ENCODE results near the gene COL6A2. TPM values are rescaled to one million over a fixed set of nuclear protein-coding genes. Genes with fewer than 3 reads are reported as not detected.
"Not testable (repeated sequence)": the region's sequence is repeated elsewhere in the genome, so short reads cannot be mapped to it uniquely, and the experiment has no call there.

COL6A2 gene
- total RNA-seq, 1 donor from 2014 or later: 459 TPM

DNA sequence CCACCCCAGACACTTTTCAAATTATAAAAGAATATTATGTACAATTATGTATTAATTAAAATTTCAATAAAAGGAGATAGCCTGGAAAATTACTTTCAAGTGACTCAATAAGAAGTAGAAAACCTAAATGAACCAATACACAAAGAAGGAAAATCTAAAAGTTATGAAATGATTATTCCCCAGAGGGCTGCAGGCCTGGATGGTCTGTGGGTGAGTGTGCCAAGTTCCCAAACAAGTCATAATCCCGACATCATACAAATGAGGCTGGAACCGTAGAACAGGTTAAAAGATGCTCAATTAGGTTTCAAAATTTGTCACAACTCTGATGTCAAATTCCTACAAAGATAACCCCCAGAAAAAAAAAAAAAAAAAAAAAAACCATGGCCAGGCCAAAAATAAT lies 73.7 kb downstream of the COL6A2 start:
- H3K27ac ChIP-seq (ENCODE audit: low read depth, low read length): no peak overlapping the region
- H3K4me3 ChIP-seq (ENCODE audit: low read length in 3 of 3): no peak overlapping the region
- H3K36me3 ChIP-seq (ENCODE audit: control insufficient read depth in 3 of 3, insufficient read depth in 3 of 3, low read length in 3 of 3): no peaks in the 10 kb centered on the region
- no peaks in the 10 kb centered on the region for H3K4me1 ChIP-seq (ENCODE audit: control insufficient read depth in 3 of 3, insufficient read depth in 3 of 3, low read length in 3 of 3)
- H3K27me3 ChIP-seq (ENCODE audit: control insufficient read depth in 3 of 3, insufficient read depth in 3 of 3, low read length in 3 of 3): no peaks in the 10 kb centered on the region
- H3K9me3 ChIP-seq (ENCODE audit: control insufficient read depth in 3 of 3, low read length in 3 of 3): peaks cover 0 to 2% (median 0%) of the 10 kb centered on the region in 3 donors
- H3K9ac ChIP-seq (ENCODE audit: low read depth in 1 of 3, low read length in 3 of 3): no peak overlapping the region

DNA sequence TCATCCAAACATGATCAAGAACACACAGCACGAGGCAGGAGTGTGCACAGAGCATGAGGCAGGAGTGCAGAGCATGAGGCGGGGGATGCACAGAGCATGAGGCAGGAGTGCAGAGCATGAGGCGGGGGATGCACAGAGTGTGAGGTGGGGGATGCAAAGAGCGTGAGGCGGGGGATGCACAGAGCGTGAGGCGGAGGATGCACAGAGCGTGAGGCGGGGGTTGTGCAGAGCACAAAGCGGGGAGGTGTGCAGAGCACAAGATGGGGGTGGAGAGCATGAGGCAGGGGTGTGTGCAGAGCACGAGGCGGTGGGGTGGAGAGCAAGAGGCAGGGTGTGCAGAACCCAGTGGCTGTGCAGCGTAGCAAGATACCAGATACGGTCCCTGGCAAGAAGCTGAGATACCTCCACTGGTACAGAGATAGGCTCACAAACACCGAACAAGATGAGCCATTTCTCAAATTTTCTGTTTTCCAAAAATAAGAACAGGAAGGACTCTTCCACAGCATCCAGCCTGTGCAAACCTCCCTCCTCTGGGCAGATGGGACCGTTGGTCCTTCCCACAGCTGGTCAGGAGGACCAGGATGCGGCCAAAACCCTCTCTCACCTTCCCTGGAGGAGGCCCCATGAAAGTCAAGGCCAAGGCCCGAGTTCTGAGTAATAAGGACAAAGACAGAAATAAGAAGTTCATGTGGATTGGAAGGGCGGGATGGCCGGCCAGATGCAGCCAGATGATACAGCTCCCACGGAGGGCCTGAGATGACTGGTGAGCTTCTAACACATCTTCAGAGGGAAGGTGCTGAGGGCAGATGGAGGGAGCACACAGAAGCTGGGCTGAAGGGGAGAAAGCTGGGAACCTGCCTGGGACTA lies 74.3 kb downstream of the COL6A2 start:
- Histone ChIP-seq H3K27me3 (ENCODE audit: control insufficient read depth in 3 of 3, insufficient read depth in 3 of 3, low read length in 3 of 3) (no peaks in the 10 kb centered on the region), H3K4me1 (ENCODE audit: control insufficient read depth in 3 of 3, insufficient read depth in 3 of 3, low read length in 3 of 3) (no peaks in the 10 kb centered on the region), H3K27ac (ENCODE audit: low read depth, low read length) (no peak overlapping the region), H3K9ac (ENCODE audit: low read depth in 1 of 3, low read length in 3 of 3) (no peak overlapping the region), H3K4me3 (ENCODE audit: low read length in 3 of 3) (no peak overlapping the region), H3K9me3 (ENCODE audit: control insufficient read depth in 3 of 3, low read length in 3 of 3) (peaks cover 0 to 3% (median 0%) of the 10 kb centered on the region in 3 donors), H3K36me3 (ENCODE audit: control insufficient read depth in 3 of 3, insufficient read depth in 3 of 3, low read length in 3 of 3) (no peaks in the 10 kb centered on the region)

DNA sequence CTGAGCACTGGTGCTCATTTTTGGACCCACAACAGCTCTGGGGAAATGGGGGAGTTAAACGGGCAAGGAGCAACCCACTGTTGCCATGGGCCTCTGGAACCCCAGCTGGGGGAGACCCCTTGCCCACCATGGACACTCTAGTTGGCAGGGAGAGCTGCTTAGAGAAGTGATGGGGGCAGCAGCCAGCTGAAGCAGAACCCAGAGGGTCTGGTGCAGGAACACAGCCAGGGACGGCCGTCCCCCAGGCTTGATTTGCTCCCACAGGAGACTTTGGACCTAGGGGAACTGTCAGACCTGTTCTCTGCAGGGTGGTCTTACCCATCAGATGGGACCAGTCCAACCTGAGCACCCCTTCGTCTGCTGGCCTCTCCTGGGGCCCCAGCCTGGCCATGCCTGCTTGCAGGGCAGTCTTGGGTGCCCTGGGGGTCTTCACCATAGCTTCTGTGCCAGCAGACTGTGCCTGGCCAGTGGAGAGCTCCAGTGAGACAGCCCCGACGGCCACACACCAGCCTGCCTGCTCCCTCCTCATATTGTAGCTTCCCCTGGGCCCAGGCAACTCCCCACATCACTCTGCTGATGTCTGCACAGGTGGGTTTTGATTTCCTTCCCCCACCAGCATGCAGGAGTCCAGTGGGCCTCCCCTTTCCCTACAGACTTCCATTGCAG lies 75.1 kb downstream of the COL6A2 start:
- Histone ChIP-seq H3K36me3 (ENCODE audit: control insufficient read depth in 3 of 3, insufficient read depth in 3 of 3, low read length in 3 of 3) (no peaks in the 10 kb centered on the region), H3K9ac (ENCODE audit: low read depth in 1 of 3, low read length in 3 of 3) (no peak overlapping the region), H3K27me3 (ENCODE audit: control insufficient read depth in 3 of 3, insufficient read depth in 3 of 3, low read length in 3 of 3) (no peaks in the 10 kb centered on the region), H3K4me1 (ENCODE audit: control insufficient read depth in 3 of 3, insufficient read depth in 3 of 3, low read length in 3 of 3) (no peaks in the 10 kb centered on the region), H3K27ac (ENCODE audit: low read depth, low read length) (no peak overlapping the region), H3K4me3 (ENCODE audit: low read length in 3 of 3) (no peak overlapping the region), H3K9me3 (ENCODE audit: control insufficient read depth in 3 of 3, low read length in 3 of 3) (peaks cover 0 to 3% (median 0%) of the 10 kb centered on the region in 3 donors)

DNA sequence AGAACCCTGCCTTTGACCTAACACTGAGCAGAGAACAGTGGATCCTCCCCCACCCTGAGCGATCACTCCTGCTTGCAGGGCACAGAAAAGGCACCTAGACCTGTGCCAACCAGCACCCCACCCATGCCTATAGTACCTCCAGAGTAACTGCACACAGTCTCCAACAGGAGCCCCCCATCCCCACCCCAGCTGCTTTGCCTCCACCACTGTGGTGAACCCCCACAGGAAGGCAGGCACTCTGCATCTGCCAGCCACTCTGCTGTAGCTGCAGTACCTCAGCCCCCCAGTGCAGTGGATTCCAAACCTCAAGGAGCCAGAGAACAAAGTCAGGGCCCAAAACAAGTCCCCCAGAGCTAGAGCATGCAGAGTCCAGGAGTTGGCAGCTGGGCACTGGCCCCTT lies 75.7 kb downstream of the COL6A2 start:
- H3K27ac ChIP-seq (ENCODE audit: low read depth, low read length): no peak overlapping the region
- H3K4me3 ChIP-seq (ENCODE audit: low read length in 3 of 3): no peak overlapping the region
- H3K9ac ChIP-seq (ENCODE audit: low read depth in 1 of 3, low read length in 3 of 3): no peak overlapping the region
- no peaks in the 10 kb centered on the region for H3K27me3 ChIP-seq (ENCODE audit: control insufficient read depth in 3 of 3, insufficient read depth in 3 of 3, low read length in 3 of 3)
- H3K36me3 ChIP-seq (ENCODE audit: control insufficient read depth in 3 of 3, insufficient read depth in 3 of 3, low read length in 3 of 3): no peaks in the 10 kb centered on the region
- no peaks in the 10 kb centered on the region for H3K4me1 ChIP-seq (ENCODE audit: control insufficient read depth in 3 of 3, insufficient read depth in 3 of 3, low read length in 3 of 3)
- peaks cover 0 to 3% (median 0%) of the 10 kb centered on the region in 3 donors for H3K9me3 ChIP-seq (ENCODE audit: control insufficient read depth in 3 of 3, low read length in 3 of 3)

DNA sequence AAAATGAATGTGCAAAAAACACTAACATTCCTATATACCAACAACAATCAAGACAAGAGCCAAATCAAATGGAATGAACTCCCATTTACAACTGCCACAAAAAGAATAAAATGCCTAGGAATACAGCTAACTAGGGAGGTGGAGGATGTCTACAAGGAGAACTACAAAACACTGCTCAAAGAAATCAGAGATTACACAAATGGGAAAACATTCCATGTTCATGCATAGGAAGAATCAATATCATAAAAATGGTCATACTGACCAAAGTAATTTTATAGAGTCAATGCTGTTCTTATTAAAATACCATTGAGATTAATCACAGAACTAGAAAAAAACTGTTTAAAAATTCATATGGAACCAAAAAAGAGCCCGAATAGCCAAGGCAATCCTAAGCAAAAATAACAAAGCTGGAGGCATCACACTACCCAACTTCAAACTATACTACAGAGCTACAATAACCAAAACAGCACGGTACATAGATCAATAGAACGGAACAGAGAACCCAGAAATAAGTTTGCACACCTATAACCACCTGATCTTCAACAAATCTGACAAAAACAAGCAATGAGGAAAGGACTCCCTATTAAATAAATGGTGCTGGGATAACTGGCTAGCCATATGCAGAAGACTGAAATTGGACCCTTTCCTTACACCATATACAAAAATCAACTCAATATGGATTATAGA lies 78.7 kb downstream of the COL6A2 start:
- not testable (repeated sequence) for H3K9ac ChIP-seq (ENCODE audit: low read depth in 1 of 3, low read length in 3 of 3); H3K27ac ChIP-seq (ENCODE audit: low read depth, low read length); H3K9me3 ChIP-seq (ENCODE audit: control insufficient read depth in 3 of 3, low read length in 3 of 3); H3K36me3 ChIP-seq (ENCODE audit: control insufficient read depth in 3 of 3, insufficient read depth in 3 of 3, low read length in 3 of 3); H3K4me1 ChIP-seq (ENCODE audit: control insufficient read depth in 3 of 3, insufficient read depth in 3 of 3, low read length in 3 of 3); H3K27me3 ChIP-seq (ENCODE audit: control insufficient read depth in 3 of 3, insufficient read depth in 3 of 3, low read length in 3 of 3); H3K4me3 ChIP-seq (ENCODE audit: low read length in 3 of 3)

GRCh38 chr21:46178961-46179360 lies 81.0 kb downstream of the COL6A2 start:
- Histone ChIP-seq H3K9ac (ENCODE audit: low read depth in 1 of 3, low read length in 3 of 3) (no peak overlapping the region), H3K27ac (ENCODE audit: low read depth, low read length) (no peak overlapping the region), H3K9me3 (ENCODE audit: control insufficient read depth in 3 of 3, low read length in 3 of 3) (peaks cover 0 to 3% (median 0%) of the 10 kb centered on the region in 3 donors), H3K4me3 (ENCODE audit: low read length in 3 of 3) (no peak overlapping the region), H3K4me1 (ENCODE audit: control insufficient read depth in 3 of 3, insufficient read depth in 3 of 3, low read length in 3 of 3) (peaks cover 0 to 11% (median 9%) of the 10 kb centered on the region in 3 donors), H3K27me3 (ENCODE audit: control insufficient read depth in 3 of 3, insufficient read depth in 3 of 3, low read length in 3 of 3) (no peaks in the 10 kb centered on the region), H3K36me3 (ENCODE audit: control insufficient read depth in 3 of 3, insufficient read depth in 3 of 3, low read length in 3 of 3) (no peaks in the 10 kb centered on the region)

Small RNAs within 50 kb of the gene (small RNA-seq; reads per million reads assigned to genes)
- not detected for gene PSMA6P3

Other genes with a start within 250 kb of the COL6A2 start
- 270 TPM for gene COL6A1, start 116.3 kb upstream of the COL6A2 start, total RNA-seq
- 0.52 TPM for gene FTCD, start 57.5 kb downstream of the COL6A2 start, total RNA-seq
- gene SPATC1L, start 86.3 kb downstream of the COL6A2 start, total RNA-seq: 1.6 TPM
- 14.1 TPM for gene LSS, start 130.7 kb downstream of the COL6A2 start, total RNA-seq
- gene MCM3AP, start 187.5 kb downstream of the COL6A2 start, total RNA-seq: 237 TPM
- 32.9 TPM for gene YBEY, start 188.2 kb downstream of the COL6A2 start, total RNA-seq
- 3.1 TPM for gene C21orf58, start 225.8 kb downstream of the COL6A2 start, total RNA-seq
- 42.8 TPM for gene PCNT, start 226.0 kb downstream of the COL6A2 start, total RNA-seq